GM12892 (cell line): ENCODE measurements around the gene MSL3B.

Experiments
- POLR2A ChIP-seq: IDR thresholded peaks from 2 replicates; pipeline ENCODE4 v1.6.1; 2011; ENCODE audit warnings: low read depth, low read length, control low read depth
- POLR2AphosphoS5 ChIP-seq: IDR thresholded peaks from 2 replicates; pipeline ENCODE4 v1.6.1; 2011; ENCODE audit warnings: low read depth, low read length, control low read depth
- TAF1 ChIP-seq: IDR thresholded peaks from 2 replicates; pipeline ENCODE4 v1.6.1; 2011; ENCODE audit warnings: low read depth, mild to moderate bottlenecking, control low read depth, low read length, borderline replicate concordance

DNA sequence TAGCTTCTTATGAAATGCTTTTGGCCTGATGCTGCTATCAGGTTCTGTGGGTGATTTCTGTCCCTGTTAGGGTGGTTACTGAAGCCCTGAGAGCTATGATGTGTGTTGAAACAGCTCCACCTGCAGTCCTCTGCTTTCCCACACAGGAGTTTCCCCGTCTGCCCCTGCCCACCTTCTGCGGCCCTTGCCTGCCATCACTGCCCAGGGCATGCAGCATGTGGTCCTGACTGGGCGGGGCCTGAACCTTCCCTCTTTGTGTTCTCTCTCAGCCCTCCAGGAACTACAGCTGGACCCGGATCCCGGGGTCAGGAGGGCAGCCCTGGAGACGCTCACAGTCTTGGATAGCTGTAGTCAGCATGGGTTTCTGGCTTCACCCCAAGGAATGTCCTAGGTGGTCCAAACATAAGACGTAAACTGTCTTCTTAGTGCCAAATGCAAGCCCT lies 35.3 kb downstream of the MSL3B start:
- TF ChIP-seq POLR2A (no peak), POLR2AphosphoS5 (no peak), TAF1 (no peak)
